Ascending aorta (tissue), 2 donors: ENCODE data around the gene BIRC7. TPM values are rescaled to one million over a fixed set of nuclear protein-coding genes. Genes with fewer than 3 reads are reported as not detected.
A peak's percentile ranks its signal among the peaks of the same experiment; 100 is the strongest.

Experiments used
- DNase-seq, 2 donors: peaks; one replicate each; pipeline ENCODE4 v3.0.0-alpha.2; 2019; ENCODE audit warnings: low spot score in 2 of 2
- H3K27ac ChIP-seq, 2 donors: fragments of 200-600 bp; sonication (generic); one replicate each; pipeline ENCODE4 v1.5.1; 2016 to 2017; ENCODE audit warnings: mild to moderate bottlenecking in 1 of 2
- H3K27me3 ChIP-seq: fragments of 200-600 bp; sonication (generic); one replicate; pipeline ENCODE4 v1.5.1; 2017
- H3K36me3 ChIP-seq, 2 donors: fragments of 200-600 bp; sonication (generic); one replicate each; pipeline ENCODE4 v1.5.1; 2016
- H3K4me1 ChIP-seq, 2 donors: fragments of 200-600 bp; sonication (generic); one replicate each; pipeline ENCODE4 v1.5.1; 2016 to 2017; ENCODE audit warnings: mild to moderate bottlenecking in 1 of 2
- H3K4me3 ChIP-seq, 2 donors: fragments of 200-600 bp; sonication (generic); one replicate each; pipeline ENCODE4 v1.5.1; 2016 to 2017; ENCODE audit warnings: mild to moderate bottlenecking in 1 of 2
- H3K9me3 ChIP-seq, 2 donors: fragments of 200-600 bp; sonication (generic); one replicate each; pipeline ENCODE4 v1.5.1; 2016
- intact Hi-C: fragments of 100-400 bp; cut with DNase I; formaldehyde crosslinking; loops from one replicate; pipeline ENCODE4 v1.15.1; 2023
- total RNA-seq: library from RNA; depleted of rRNA; stranded (reverse); fragments of >200 nt; gene quantifications from one replicate; pipeline ENCODE4 v1.1.0, GENCODE V29; 2016
- TF ChIP-seq, protein P1 (sequence below), 3 experiments: fragments of 200-600 bp in 2 of 3; fragments of 450-650 bp in 1 of 3; sonication (generic) in 2 of 3; IDR thresholded peaks; one replicate each; pipeline ENCODE4 v1.5.1; 2016 to 2019; ENCODE audit warnings: antibody characterized with exemption in 3 of 3, mild to moderate bottlenecking in 1 of 3, moderate library complexity in 1 of 3

The BIRC7 gene
- total RNA-seq, 1 donor from 2014 or later: not detected

GRCh38 chr20:63268671-63269439, 33.1 kb downstream of the BIRC7 start:
- Histone ChIP-seq H3K36me3 (no peaks in the 10 kb centered on the region), H3K27ac (no peak overlapping the region), H3K27me3 (no peaks in the 10 kb centered on the region), H3K9me3 (no peaks in the 10 kb centered on the region), H3K4me3 (no peak overlapping the region), H3K4me1 (peaks cover 6 to 9% of the 10 kb centered on the region in 2 donors)
- intact Hi-C loops: no loop called here
- no peak for DNase-seq
- TF ChIP-seq, protein P1, sequence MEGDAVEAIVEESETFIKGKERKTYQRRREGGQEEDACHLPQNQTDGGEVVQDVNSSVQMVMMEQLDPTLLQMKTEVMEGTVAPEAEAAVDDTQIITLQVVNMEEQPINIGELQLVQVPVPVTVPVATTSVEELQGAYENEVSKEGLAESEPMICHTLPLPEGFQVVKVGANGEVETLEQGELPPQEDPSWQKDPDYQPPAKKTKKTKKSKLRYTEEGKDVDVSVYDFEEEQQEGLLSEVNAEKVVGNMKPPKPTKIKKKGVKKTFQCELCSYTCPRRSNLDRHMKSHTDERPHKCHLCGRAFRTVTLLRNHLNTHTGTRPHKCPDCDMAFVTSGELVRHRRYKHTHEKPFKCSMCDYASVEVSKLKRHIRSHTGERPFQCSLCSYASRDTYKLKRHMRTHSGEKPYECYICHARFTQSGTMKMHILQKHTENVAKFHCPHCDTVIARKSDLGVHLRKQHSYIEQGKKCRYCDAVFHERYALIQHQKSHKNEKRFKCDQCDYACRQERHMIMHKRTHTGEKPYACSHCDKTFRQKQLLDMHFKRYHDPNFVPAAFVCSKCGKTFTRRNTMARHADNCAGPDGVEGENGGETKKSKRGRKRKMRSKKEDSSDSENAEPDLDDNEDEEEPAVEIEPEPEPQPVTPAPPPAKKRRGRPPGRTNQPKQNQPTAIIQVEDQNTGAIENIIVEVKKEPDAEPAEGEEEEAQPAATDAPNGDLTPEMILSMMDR (IDR thresholded peaks at IDR 0.05): no peak

- no peak for DNase-seq
- Histone ChIP-seq H3K4me3 (no peak overlapping the region), H3K27ac (no peak overlapping the region), H3K36me3 (no peaks in the 10 kb centered on the region), H3K9me3 (no peaks in the 10 kb centered on the region), H3K27me3 (no peaks in the 10 kb centered on the region), H3K4me1 (peaks cover 6 to 16% of the 10 kb centered on the region in 2 donors)
- TF ChIP-seq, protein P1 (IDR thresholded peaks at IDR 0.05): no peak
- intact Hi-C loops: loop anchor here (5.0 kb wide), 1 partner anchor 1147 kb away; the partner anchor contains the start of gene LSM14B
These were observed 34.0 kb downstream of the BIRC7 start for GRCh38 chr20:63269724-63270123.

DNA sequence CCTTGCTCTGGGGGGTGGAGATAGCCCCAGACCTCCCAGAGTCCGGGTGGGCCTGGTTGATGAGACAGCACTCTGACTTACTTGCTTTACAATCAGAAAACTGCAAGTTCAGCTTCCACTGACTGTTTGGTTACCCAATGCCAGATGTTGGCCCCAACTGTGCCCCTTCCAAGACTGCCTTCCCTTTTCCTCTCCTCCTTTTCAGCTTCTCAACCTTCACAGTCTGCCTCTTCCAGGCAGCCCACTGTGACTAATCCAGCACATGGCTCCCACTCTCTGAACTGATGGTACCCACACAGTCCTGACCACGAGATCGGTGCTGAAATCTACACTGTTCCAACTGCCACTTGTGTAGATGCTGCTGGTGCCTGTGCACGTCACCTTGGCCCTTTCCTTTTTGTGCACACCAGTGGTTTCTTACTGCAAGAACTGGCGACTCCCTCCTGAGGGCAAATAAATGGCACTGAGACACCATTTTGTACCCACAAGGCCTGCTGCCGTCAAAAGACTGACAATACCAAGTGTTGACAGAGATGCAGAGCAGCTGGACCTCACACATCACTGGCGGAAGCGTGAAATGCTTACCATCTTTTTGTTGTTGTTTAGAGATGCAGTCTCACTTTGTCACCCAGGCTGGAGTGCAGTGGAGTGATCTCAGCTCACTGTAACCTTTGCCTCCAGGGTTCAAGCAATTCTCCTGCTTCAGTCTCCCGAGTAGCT, 35.1 kb downstream of the BIRC7 start:
- intact Hi-C loops: loop anchor here (5.0 kb wide), 1 partner anchor 1148 kb away; the partner anchor contains the start of gene LSM14B
- Histone ChIP-seq H3K4me3 (no peak overlapping the region), H3K27me3 (no peaks in the 10 kb centered on the region), H3K4me1 (peaks cover 6 to 17% of the 10 kb centered on the region in 2 donors), H3K27ac (no peak overlapping the region), H3K36me3 (no peaks in the 10 kb centered on the region), H3K9me3 (no peaks in the 10 kb centered on the region)
- DNase-seq: no peak
- TF ChIP-seq, protein P1 (IDR thresholded peaks at IDR 0.05): no peak

GRCh38 chr20:63272105-63273058, 36.7 kb downstream of the BIRC7 start, which contains the start of gene ARFGAP1:
TSS of gene ARFGAP1 (plus strand) at chr20:63272813. CDS start at chr20:63275581, 2,768 bp downstream.
- Histone ChIP-seq H3K27me3 (no peaks in the 10 kb centered on the region), H3K4me1 (peaks cover 6 to 17% of the 10 kb centered on the region in 2 donors), H3K9me3 (no peaks in the 10 kb centered on the region), H3K4me3 (peak within 1 kb of the TSS; percentile 91 to 99), H3K36me3 (peaks cover 13 to 15% of the 10 kb centered on the region in 2 donors), H3K27ac (peak within 1 kb of the TSS; percentile 52 to 56)
- TF ChIP-seq, protein P1 (IDR thresholded peaks at IDR 0.05): no peak
- intact Hi-C loops: loop anchor here (1.0 to 5.0 kb wide), 2 partner anchors 56 to 1150 kb away; partner anchors contain the start of genes LSM14B and YTHDF1
- DNase-seq: peak; percentile 36 to 92
